C4-2B (cell line): ENCODE data around the gene ITGA11.

Experiments
- ZFX ChIP-seq: fragments of 450-650 bp; IDR thresholded peaks from 2 replicates; pipeline ENCODE4 v1.6.1; 2017
- TF ChIP-seq, protein P1 (sequence below): fragments of 450-650 bp; conservative IDR thresholded peaks from 2 replicates; pipeline ENCODE4 v1.5.1; 2017; ENCODE audit warnings: mild to moderate bottlenecking

DNA sequence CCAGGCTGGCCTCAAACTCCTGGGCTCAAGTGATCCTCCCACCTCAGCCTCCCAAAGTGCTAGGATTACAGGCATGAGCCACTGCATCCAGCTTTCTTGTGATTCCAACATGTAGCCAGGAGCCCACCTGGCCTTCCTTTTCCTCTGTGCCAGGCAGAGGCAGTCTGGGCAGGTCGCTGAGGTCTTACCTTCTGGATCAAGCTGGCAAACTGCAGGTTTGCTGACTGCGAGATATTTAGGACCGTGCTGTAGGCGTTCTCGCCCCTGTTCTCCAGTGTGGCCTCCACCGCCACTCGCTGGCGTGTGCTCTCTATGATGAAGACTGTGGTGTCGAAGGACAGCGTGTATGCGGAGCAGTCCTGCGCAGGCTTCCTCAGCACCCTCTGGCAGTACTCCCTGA is 112.0 kb downstream of the ITGA11 start:
- TF ChIP-seq, protein P1, sequence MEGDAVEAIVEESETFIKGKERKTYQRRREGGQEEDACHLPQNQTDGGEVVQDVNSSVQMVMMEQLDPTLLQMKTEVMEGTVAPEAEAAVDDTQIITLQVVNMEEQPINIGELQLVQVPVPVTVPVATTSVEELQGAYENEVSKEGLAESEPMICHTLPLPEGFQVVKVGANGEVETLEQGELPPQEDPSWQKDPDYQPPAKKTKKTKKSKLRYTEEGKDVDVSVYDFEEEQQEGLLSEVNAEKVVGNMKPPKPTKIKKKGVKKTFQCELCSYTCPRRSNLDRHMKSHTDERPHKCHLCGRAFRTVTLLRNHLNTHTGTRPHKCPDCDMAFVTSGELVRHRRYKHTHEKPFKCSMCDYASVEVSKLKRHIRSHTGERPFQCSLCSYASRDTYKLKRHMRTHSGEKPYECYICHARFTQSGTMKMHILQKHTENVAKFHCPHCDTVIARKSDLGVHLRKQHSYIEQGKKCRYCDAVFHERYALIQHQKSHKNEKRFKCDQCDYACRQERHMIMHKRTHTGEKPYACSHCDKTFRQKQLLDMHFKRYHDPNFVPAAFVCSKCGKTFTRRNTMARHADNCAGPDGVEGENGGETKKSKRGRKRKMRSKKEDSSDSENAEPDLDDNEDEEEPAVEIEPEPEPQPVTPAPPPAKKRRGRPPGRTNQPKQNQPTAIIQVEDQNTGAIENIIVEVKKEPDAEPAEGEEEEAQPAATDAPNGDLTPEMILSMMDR: no peak
- no peak for TF ChIP-seq ZFX
